ENCODE results near the gene WIPF1.
"Not testable (repeated sequence)": the region's sequence is repeated elsewhere in the genome, so short reads cannot be mapped to it uniquely, and the experiment has no call there.

WIPF1 gene

GRCh38 chr2:174571669-174572323 lies 25.8 kb downstream of the WIPF1 start:
- no peak for DNase-seq (ENCODE audit: low read depth)

GRCh38 chr2:174570318-174570958 lies 27.2 kb downstream of the WIPF1 start:
- no peak for DNase-seq (ENCODE audit: low read depth)

GRCh38 chr2:174569678-174570077 lies 27.9 kb downstream of the WIPF1 start:
- DNase-seq (ENCODE audit: low read depth): no peak

- no peak for DNase-seq (ENCODE audit: low read depth)
These were observed 29.2 kb downstream of the WIPF1 start for GRCh38 chr2:174568425-174568824.

GRCh38 chr2:174566871-174567270 lies 30.7 kb downstream of the WIPF1 start:
- DNase-seq (ENCODE audit: low read depth): no peak

- no peak for DNase-seq (ENCODE audit: low read depth)
These were observed 33.9 kb downstream of the WIPF1 start for GRCh38 chr2:174563530-174564282.

- no peak for DNase-seq (ENCODE audit: low read depth)
These were observed 35.6 kb downstream of the WIPF1 start for GRCh38 chr2:174561972-174562370.

- peak; percentile 81 for DNase-seq (ENCODE audit: low read depth)
These were observed 36.2 kb downstream of the WIPF1 start for GRCh38 chr2:174561283-174561971.

- no peak for DNase-seq (ENCODE audit: low read depth)
These were observed 36.9 kb downstream of the WIPF1 start for GRCh38 chr2:174560737-174561136.

GRCh38 chr2:174555998-174556397 lies 41.6 kb downstream of the WIPF1 start:
- no peak for DNase-seq (ENCODE audit: low read depth)

GRCh38 chr2:174554529-174555150 lies 43.0 kb downstream of the WIPF1 start:
- DNase-seq (ENCODE audit: low read depth): no peak

GRCh38 chr2:174553811-174554493 lies 43.7 kb downstream of the WIPF1 start:
- no peak for DNase-seq (ENCODE audit: low read depth)

- DNase-seq (ENCODE audit: low read depth): no peak
These were observed 44.7 kb downstream of the WIPF1 start for GRCh38 chr2:174552880-174553279.

- no peak for DNase-seq (ENCODE audit: low read depth)
These were observed 45.9 kb downstream of the WIPF1 start for GRCh38 chr2:174551697-174552096.

GRCh38 chr2:174548646-174549045 lies 49.0 kb downstream of the WIPF1 start:
- DNase-seq (ENCODE audit: low read depth): not testable (repeated sequence)

GRCh38 chr2:174548021-174548420 lies 49.6 kb downstream of the WIPF1 start:
- not testable (repeated sequence) for DNase-seq (ENCODE audit: low read depth)

GRCh38 chr2:174546519-174547506 lies 50.8 kb downstream of the WIPF1 start:
- DNase-seq (ENCODE audit: low read depth): peak; percentile 19

GRCh38 chr2:174545240-174545639 lies 52.4 kb downstream of the WIPF1 start:
- no peak for DNase-seq (ENCODE audit: low read depth)

GRCh38 chr2:174544802-174545201 lies 52.8 kb downstream of the WIPF1 start:
- no peak for DNase-seq (ENCODE audit: low read depth)

- DNase-seq (ENCODE audit: low read depth): no peak
These were observed 53.4 kb downstream of the WIPF1 start for GRCh38 chr2:174544156-174544555.

Data from fibroblast of gingiva (primary cell).